NCI-H526 treated with DMSO at 0.1 percent for 48 hours (cell line): Measurements from ENCODE around the gene SLC16A6.
"Not testable (repeated sequence)": the region's sequence is repeated elsewhere in the genome, so short reads cannot be mapped to it uniquely, and the experiment has no call there.

Experiments
- DNase-seq: peaks from one replicate; lab custom pipeline; 2025; lab: John Stamatoyannopoulos, UW

Gene SLC16A6

DNA sequence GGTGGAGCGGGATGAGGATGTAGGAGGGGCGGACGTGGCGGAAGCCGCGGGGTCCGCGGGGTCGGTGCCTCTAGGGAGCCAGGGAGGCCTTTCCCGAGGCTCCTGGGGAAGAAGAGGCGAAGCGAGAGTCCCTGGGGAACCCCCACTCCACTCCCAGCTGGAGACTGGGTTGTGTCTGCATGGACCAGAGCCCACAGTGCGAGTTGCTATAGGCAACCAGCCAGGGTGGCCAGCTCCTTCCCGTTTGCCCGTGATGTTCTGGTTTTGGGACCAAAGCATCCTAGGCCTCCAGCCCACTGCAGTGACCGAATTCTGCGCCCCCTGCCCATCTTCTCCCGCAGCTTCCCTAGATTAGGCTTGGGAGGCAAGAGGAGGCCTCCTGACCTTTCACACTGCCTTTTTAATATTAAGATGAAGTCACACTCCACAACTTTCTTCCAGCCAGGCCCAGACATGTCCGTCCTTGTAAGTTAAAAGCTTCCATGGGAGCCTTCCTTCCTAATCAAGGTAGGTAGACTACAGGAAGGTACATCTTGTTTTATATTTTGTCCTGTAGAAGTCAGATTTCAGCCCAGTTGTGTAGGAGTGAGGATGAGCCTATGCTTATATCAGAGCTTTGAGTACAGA is 42.6 kb downstream of the SLC16A6 start:
- no peak for DNase-seq

DNA sequence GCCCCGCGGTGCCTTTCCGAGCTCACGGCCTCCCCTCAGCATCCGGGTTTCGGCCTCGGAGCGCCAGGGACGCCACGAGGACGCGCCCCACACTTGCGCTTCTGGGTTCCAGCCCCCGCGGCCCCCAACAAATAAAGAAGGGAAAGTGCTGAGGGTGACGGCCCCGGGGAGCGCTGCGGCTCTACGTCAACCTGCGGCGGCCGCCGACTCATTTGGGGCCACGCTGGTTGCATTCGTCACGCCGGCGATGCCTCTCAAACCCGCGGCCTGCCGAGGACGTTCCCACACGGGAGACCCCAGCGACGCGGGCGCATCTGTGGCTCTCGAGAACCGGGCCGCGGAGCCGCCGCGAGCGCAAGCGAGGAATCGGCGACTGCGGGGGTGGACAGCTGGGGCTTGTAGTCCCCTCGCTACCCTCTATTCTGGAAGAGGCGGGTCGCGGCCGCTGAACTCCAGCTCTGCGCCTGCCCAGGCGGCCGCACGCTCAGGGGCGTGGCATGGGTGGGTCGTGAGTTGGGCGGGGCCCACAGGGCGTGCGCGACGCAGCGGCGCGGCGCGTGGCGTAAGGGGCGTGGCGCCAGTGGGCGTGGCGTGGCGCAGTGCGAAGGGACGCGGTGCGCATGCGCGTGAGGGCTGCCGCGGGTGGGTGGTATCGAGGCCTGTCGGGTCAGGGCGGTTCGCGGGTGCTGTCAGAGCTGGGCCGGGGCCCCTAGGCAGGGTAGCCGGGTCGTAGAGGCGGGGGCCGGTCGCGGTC is 43.3 kb downstream of the SLC16A6 start, which contains the start of gene AMZ2:
Gene AMZ2, plus strand, starts transcription at position 599 of the 754 bp plus-strand sequence. CDS start 2,145 bp downstream, outside the sequence.
- DNase-seq: peak; percentile 66

DNA sequence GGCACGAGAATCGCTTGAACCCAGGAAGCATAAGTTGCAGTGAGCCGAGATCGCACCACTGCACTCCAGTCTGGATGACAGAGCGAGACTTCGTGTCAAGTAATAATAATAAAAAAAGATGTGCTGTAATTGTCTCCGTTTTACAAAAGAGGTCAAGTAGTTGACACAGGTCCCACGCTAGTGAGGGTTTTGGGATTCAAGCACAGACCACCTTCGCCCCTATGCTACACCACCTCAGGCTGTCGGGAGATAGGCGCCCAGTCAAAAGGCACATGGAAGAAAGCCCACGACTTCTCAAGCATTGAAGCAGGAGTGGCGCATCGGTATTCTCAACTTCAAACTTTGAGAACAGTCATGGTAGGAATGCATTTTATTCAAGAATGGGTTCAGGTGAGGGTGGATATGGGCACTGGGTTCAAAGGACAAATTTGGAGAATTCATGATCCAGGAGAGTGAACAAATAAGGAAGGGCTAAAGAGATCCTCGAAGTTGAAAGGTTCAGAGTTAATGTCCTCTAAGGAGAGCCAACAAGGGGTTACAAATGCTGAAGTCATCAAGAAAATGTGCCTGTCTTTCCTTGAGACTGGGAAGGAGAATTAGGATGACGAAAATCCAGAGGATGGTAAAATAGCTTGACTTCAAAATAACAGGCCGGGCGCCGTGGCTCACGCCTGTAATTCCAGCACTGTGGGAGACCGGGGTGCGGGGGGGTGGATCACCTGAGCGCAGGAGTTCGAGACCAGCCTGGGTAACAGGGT is 44.5 kb downstream of the SLC16A6 start:
- no peak for DNase-seq

DNA sequence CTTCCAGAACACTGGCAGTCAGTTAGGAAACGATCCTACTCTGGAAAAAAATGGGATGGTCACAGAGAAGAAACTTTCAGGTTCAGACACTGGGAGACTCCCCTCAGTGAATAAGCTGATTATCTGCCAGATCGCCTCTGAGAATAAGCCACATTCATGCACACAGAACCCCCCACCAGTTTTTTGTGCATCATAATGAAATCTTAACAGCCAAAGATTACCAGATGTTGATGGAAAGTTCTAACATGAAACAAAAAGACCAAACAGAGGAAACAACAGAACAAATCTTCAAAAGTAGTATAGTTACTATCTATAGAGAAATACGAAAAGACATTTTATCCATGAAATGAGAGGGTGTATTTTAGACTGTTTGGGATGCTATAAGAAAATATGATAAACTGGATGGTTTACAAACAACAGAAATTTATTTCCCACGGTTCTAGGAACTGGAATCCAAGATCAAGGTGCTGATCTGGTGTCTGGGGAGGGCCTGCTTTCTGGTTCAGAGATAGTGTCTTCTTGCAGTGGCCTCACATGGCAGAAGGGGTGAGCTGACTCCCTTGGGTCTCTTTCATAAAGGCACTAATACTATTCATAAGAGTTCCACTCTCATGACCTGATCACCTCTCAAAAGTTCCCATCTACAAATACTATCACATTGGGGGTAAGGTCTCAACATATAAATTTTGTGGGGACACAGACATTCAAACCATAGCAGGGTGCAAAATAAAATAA is 51.1 kb downstream of the SLC16A6 start:
- DNase-seq: no peak

DNA sequence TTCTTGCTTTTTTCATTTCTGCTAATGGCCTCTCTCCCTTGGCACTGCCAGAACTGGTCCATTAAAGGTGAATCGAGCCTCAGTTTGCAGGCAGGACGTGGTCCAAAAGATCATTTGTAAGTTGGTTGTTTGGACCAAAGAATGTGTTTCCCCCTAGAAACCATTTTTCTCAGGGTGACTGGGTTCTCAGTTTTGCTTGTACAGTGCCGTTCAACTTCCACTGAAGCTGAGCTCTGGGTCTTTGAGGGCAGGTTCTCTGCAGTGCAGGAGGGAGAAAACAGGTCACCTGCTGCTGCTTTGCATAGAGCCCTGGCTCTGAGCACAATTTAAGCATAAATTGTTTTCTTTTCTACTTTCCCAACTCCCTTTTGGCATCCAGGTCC is 52.1 kb downstream of the SLC16A6 start:
- no peak for DNase-seq

DNA sequence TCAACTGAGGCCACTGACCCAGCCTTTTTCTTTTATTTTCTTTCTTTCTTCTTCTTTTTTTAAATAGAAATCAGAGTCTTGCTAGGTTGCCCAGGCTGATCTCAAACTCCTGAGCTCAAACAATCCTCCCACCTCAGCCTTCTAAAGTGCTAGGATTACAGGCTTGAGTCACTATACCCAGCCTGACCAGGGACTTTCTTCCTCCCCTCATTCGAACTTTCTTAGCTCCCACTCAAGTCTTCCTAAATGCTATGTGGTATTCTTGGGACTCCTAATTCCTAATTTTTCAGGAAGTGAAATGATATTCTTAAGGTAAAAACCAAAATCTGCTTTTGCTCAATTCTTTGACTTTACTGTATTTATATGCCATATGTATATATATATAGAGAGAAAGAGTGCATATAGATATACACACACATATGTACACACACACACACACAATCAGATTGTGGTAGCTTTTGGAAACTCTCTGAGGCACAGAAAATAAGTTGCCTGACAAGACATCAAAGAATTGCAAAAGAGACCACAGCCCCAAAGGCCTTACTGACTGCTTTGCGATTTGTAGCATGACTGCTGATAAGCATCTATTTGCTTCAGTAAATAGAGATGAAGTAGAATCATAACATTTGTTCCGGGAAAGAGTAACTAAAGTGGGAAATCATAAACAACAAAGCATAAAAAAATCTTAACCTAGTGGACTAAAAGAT is 52.6 kb downstream of the SLC16A6 start:
- no peak for DNase-seq

DNA sequence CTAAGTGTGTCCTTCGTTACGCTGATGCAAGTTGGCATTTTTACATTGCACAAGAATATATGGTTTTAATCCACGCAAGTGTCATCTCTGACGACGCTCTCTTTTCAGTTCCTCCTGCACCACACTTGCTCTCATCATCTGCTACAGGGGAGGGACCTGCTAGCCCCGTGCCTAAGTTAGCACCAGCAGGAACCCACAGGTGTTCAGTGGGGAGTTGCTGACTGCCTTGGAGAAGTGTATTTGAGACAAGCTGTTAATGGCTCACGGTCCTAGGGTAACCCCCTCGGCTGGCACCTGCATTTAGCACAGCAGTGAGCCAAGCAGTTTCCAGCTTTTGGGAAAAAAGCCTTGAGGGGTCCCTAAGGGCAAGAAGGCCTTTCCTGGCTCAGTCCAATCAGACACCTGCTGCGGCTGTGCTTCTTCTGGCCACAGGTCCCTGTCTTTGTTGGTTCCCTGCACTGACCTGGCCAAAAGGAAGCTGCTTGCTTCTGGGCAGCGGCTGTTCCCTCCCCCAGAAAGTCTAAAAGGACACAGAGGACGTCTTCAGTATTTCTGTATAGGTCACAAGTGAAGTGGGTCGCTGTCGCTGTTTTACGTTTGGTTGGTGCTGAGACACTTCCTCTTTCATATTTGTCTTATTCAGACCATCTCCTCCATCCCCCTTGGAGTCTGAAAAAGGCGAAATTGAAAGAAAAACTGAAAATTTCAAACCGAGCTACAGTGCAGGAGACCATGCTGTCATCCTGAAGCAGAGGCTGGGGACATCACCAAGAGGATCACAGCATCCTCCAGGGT is 53.4 kb downstream of the SLC16A6 start:
- DNase-seq: not testable (repeated sequence)

DNA sequence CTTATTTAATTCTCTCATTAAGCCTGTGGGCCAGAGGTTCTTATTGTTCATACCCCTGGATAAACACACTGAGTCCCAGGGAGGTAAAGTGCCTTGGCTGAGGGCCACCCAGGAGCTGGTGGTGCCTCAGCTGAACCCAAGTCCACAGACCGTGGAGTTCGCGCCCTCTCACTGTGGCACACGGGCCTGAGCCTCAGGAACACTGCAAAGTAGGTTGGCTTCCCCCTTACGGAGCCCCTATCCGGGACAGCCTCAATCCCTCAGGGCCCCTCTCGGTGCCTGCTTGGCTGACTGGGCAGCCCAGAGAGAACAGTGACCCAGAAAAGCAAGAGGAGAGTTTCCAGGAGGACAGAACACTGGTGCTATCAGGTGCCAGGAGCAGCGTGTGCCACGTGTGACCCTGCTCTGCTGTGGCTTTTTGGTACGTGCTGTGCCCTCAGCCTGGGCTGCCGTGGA is 55.6 kb downstream of the SLC16A6 start:
- not testable (repeated sequence) for DNase-seq

DNA sequence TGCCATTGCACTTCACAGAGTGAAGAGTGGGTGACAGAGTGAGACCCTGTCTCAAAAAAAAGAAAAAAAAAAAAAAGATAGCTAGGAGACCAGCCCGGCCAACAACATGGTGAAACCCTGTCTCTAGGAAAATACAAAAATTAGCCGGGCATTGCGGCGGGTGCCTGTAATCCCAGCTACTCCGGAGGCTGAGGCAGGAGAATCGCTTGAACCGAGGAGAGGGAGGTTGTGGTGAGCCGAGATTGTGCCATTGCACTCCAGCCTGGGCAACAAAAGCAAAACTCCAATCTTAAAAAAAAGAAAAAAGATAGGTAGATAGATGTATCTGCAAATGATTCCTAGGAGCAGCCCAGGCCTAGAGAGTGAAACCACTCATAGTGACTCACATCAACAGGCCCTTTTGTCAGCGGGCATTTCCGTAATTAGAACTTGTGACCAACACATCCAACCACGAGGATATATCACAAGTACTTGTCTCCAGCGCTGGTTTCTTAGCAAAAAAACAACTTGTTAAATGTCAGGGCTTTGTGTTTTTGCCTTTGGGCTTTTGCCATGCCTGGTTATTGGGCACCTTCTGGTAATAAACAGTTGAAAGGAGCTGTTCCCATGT is 56.1 kb downstream of the SLC16A6 start:
- not testable (repeated sequence) for DNase-seq

DNA sequence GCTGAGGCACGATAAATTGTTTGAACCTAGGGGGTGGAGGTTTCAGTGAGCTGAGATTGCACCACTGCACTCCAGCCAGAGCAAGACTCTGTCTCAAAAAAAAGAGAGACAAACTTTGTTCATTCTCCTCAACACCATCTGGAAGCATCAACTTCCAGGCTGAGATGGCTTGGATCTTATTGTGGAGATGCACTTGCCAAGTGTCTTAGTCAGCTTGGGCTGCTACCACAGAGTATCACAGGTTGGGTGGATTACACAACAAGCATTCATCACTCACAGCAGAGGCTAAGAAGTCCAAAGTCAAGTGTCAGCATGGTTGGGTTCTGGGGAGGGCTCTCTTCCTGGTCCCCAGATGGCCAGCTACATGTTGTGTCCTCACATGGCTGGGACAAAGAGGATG is 58.2 kb downstream of the SLC16A6 start:
- not testable (repeated sequence) for DNase-seq

DNA sequence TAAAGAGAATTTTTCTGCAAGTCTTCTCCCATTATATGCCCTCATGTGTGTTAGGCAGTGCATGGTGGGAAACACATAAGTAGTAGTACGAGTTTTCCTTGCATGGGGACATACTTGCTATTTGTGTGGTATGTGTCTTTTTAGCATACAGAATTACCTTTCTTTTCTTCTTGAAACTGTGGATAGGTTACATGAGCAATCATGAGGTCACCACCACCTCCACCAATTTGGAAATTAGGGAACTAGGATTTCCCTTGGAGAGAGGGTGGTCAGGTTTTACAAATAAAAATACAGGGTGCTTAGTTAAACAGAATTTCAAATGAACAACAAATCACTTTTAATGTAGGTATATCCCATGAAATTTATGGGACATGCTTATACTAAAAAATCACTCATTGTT is 59.4 kb downstream of the SLC16A6 start:
- DNase-seq: no peak

DNA sequence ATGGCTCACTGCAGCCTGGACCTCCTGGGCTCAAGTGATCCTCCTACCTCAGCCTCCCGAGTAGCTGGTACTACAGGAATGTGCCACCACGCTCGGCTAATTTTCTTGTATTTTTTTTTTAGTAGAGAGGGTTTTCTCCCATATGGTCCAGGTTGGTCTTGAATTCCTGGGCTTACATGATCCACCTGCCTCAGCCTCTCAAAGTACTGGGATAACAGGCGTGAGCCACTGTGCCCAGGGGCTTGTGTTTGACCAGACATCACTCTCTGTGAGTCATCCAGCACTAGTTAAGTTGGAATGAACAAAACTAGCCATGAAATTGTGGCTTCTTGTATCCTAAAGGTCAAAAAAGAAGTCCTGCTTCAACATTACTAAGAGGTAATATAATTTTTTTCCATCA is 59.8 kb downstream of the SLC16A6 start:
- not testable (repeated sequence) for DNase-seq

DNA sequence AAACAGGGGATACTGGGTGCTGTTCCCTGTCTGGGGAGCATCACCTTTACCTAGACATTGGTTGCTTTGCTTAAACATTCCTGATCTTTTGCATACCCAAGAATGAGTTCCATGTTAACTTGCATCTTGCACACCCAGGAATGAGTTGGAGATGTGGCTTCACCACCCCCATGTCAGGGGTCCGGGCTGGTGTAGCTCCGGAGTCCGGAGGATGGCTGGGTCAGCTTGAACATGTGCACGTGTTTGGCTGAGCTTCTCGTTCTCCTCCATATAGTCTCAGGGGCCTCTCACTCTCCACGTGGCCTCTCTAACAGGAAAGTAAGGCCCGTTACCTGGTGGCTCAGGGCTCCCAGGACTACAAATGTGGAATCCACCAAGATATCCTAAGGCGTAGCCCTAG is 61.3 kb downstream of the SLC16A6 start:
- no peak for DNase-seq

DNA sequence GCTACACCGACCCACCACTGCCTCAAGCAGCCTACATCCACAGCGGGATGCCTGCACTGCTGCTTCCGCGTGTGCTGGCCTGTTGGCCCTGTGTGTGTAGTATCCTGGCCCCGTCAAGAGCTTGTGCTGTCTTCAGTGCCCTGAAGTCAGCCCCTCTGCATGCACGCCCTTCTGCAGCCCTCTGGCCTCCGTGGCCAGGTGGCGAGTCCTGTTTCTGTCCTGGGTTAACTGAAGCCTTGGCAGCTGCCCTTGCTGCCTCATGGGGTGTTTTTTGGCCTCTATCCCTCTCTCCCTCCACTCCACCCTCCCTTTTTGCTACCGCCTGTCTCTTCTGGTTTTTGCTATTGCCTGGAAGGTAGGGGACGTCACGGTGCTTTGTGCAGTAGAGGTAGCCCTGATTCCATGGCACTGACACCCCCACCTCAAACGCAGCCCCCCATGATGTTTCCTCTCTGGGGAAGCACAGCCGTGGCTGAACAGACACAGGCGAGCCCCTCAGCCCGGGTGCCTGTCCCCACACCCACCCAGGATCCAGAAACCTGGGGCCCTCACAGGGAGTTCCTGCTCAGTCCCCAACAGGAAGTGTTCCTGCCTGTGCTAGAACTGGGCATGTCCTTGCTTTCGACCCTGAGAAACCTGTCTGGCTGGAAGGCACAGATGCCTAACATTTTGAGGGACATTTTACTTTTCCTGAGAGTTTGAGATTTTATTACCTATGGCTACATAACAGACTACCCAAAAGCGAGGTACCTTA is 61.9 kb downstream of the SLC16A6 start:
- no peak for DNase-seq

DNA sequence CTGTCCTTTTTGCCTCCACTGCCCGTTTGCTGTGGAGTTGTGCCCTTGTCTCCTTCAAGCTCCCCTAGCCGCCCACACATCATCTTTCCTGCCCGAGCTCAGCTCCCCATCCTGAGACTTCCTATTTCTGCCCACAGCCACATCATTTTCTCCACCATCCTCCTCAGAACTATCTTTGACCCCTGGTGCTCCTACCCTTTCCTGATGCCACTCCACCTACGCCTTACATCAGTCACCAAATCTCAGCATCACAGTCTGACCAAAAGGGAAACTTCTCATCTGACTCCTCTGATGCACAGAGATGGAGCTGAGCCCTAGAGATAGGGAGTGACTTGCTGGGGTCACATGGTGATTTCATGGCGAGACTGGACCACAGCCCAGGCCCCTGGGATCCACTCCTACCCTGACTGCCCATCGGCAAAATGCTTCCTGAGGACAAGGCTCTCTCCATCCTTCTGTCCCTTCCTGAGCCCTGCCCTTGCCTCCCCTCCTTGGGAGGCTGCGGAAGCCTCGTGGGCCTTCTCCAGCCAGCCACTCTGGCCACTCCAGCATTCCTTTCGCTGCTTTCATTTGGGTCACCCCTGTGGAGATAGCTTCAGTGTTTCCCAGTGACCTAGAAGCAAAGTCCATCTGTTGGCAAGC is 62.8 kb downstream of the SLC16A6 start:
- not testable (repeated sequence) for DNase-seq

DNA sequence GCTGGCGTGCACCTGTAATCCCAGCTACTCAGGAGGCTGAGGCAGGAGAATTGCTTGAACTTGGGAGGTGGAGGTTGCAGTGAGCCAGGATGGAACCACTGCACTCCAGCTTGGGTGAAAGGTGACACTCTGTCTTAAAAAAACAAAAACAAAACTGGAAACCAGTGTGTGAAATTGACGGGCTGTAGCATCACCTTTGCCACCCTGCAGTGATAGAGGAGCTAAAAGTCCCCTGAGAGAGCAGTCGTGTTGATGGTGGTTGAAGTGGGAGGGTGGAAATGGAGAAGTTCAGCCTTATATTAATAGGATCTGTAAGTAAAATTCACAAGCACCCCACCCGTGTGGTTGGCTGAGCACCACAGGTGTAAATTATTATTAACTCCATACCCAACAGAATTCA is 65.9 kb downstream of the SLC16A6 start:
- not testable (repeated sequence) for DNase-seq

DNA sequence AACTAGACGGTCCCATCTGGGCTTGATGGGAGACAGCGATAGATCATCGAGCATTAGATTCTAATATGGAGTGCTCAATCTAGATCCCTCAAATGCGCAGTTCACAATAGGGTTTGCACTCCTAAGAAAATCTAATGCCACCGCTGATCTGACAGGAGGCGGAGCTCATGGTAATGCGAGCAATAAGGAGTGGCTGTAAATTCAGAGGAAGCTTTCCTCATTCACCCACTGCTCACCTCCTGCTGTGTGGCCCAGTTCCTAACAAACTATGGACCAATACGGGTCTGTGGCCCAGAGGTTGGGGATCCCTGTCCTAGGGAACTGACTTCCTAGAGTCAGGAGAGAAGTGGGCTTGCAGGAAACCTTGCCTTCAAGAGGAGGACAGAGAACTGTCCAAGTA is 68.3 kb downstream of the SLC16A6 start:
- no peak for DNase-seq

DNA sequence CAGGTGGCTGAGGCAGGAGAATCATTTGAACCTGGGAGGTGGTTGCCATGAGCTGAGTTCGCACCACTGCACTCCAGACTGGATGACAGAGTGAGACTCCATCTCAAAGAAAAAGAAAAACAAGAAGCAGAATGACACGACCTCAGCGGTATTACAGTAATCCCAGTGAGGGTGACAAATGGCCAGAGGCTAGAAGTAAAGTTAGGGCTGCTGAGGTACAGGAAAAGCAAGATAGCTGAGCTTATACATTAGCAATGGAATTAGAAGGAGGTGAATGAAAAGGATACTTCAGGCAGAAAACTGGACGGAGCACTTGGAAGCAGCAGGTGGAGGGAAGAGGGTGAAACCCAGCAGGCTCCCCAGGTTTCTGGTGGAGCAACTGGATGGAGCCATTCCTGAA is 69.1 kb downstream of the SLC16A6 start:
- no peak for DNase-seq

DNA sequence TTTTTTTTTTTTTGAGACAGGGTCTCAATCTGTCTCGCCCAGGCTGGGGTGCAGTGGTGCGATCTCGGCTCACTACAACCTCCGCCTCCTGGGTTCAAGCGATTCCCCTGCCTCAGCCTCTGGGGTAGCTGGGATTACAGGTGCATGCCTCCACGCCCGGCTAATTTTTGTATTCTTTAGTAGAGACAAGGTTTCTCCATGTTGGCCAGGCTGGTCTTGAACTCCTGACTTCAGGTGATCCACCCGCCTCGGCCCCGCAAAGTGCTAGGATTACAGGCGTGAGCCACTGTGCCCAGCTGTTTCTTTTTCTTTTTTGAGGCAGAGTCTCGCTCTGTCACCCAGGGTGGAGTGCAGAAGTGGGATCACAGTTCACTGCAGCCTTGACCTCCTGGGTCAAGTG is 70.1 kb downstream of the SLC16A6 start:
- DNase-seq: not testable (repeated sequence)
